D721Med (cell line): ENCODE data around the gene ZNF324B.
A peak's percentile ranks its signal among the peaks of the same experiment; 100 is the strongest.
"Not testable (repeated sequence)": the region's sequence is repeated elsewhere in the genome, so short reads cannot be mapped to it uniquely, and the experiment has no call there.

Source experiments
- DNase-seq: peaks from one replicate; pipeline ENCODE4 v3.0.0; 2011; ENCODE audit warnings: low spot score; ENCODE audit not compliant: insufficient read length
- FAIRE-seq: peaks from 2 replicates; lab custom pipeline; 2011; peaks lifted over from hg19 to GRCh38; lab: Jason Lieb, UNC
- TF ChIP-seq, protein P1 (sequence below): IDR thresholded peaks from 2 replicates; pipeline ENCODE4 v1.5.1; 2012; ENCODE audit warnings: mild to moderate bottlenecking, control low read depth; ENCODE audit not compliant: insufficient read depth; ENCODE audit errors: missing control alignments

Gene ZNF324B

DNA sequence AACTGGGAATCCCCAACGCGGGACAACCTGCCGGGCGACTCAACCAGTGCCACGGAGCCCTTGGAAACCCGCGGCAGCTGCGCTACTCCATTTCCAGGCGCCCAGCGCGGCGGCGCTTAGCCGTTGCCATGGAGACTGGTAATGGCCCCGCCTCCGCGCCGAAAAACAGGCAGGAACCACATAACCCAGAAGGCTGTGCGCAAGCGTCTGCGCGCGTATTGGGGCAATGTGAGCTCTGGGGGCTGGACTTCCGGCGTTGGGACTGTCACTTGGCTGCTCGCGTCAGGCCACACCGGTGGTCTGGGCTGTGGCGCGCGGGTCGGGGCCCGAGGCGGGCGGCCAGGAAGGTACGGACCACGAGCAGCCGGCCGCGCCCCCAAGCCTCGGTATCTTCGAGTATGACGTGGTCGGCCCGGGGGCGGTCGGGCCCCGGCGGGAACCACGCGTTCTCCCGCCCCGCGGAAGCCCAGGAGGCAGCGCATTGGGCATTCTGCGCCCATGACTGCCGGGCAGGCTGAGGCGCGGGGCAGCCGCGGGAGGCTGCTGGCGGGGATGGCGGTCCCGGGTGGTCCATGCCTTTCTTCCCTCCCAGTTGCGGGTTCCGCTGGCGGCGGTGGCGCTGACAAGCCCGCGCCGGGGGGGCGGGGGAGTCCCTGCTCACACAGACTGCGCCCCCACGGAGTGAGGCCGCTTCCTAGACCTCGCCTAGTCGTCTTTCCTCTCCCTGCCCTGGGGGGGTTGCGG is at the start of gene ZNF324B:
ZNF324B (plus strand) TSS at position 265 of the 744 bp plus-strand sequence. CDS start 2,080 bp downstream, outside the sequence.
- no peak for FAIRE-seq
- peak; percentile 75 for DNase-seq
- TF ChIP-seq, protein P1, sequence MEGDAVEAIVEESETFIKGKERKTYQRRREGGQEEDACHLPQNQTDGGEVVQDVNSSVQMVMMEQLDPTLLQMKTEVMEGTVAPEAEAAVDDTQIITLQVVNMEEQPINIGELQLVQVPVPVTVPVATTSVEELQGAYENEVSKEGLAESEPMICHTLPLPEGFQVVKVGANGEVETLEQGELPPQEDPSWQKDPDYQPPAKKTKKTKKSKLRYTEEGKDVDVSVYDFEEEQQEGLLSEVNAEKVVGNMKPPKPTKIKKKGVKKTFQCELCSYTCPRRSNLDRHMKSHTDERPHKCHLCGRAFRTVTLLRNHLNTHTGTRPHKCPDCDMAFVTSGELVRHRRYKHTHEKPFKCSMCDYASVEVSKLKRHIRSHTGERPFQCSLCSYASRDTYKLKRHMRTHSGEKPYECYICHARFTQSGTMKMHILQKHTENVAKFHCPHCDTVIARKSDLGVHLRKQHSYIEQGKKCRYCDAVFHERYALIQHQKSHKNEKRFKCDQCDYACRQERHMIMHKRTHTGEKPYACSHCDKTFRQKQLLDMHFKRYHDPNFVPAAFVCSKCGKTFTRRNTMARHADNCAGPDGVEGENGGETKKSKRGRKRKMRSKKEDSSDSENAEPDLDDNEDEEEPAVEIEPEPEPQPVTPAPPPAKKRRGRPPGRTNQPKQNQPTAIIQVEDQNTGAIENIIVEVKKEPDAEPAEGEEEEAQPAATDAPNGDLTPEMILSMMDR: no peak

DNA sequence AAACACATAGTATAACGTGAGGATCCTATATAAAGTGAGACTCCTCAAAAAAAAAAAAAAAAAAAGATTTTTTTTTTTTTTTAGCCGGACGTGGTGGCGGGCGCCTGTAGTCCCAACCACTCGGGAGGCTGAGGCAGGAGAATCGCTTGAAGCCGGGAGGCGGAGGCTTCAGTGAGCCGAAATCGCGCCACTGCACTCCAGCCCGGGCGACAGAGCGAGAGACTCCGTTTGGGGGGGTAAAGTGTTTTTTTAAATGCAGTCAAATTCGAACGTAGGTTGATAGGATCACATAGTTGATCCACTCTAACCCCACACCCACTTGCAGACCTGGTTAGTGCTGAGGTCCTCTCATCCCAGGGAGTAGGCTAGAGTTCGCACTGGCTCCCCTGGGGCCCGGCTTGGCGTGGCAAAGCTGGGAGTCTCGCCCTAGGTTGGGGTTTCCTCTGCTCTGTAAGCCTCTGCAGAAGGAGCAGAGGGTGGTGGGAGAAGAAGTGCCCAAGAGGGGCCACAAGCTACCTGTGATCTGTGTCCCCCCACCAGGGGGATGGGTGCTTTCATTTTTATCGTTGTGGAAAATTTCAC is 49.5 kb upstream of the ZNF324B start:
- DNase-seq (no peak), FAIRE-seq (no peak)
- TF ChIP-seq, protein P1: no peak

- DNase-seq, FAIRE-seq: not testable (repeated sequence)
Measured at GRCh38 chr19:58403920-58404478, 47.4 kb upstream of the ZNF324B start.

DNA sequence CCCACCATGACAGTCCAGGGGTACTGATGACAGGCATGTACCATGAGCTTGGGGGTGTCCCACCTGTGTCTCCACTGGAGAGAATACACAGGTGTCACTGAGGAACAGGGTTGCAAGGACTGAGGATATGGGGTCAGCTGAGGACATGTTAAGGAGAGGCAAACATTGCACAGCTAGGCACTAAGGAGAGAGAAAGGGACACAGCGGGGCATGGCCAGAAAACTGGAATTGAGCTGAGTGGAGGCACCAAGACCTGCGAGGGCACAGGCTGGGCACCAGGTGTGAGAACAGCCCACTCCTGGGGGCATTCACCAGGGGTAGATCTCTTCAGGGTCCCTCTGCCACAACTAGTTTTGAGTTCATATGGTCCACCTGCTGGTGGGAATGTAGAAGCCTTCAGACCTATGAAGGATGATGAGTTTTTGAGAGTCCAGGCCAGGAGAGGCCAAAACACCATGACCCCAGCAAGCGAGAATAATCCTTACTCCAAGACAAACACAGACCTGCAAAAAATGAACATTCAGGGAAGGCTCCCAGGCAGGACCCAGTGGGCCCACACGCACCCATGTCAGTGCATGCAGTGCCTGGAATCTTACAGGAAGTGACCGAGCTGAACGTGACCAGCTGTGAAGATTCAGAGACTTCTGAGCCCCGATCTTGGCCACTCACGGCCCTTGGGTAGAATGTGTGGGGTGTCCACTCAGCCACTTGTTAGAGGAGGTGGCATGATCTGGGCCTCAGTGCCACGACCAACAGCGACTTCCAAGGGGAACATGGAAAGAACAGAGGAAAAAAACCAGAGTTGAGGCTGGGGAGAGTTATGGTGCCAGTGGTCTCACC is 44.4 kb upstream of the ZNF324B start:
- TF ChIP-seq, protein P1: peak; percentile 15
- DNase-seq (no peak), FAIRE-seq (no peak)

DNA sequence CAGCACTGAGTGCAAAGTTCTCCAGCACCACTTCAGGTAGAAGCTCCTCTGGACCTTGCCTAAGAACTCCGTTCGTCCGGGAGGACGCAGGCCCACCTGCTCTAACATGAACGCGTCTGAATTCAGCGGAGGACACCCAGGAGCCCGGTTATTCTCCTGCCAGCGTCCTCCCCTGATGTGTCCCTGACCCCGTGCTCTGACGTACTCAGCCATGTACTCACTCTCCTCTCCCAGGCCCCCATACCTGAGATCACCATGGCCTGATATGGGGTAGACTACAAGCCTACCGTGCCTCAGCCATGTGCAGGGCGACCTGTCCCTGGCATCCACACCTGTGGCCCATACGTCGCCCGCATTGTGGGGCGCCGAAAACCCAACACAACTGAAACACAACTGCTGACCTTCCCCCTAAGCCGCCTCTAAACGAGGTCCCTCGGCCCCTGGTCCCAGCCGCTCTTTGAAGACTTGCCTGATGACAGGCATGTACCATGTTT is 43.7 kb upstream of the ZNF324B start:
- DNase-seq (no peak), FAIRE-seq (no peak)
- TF ChIP-seq, protein P1: no peak

DNA sequence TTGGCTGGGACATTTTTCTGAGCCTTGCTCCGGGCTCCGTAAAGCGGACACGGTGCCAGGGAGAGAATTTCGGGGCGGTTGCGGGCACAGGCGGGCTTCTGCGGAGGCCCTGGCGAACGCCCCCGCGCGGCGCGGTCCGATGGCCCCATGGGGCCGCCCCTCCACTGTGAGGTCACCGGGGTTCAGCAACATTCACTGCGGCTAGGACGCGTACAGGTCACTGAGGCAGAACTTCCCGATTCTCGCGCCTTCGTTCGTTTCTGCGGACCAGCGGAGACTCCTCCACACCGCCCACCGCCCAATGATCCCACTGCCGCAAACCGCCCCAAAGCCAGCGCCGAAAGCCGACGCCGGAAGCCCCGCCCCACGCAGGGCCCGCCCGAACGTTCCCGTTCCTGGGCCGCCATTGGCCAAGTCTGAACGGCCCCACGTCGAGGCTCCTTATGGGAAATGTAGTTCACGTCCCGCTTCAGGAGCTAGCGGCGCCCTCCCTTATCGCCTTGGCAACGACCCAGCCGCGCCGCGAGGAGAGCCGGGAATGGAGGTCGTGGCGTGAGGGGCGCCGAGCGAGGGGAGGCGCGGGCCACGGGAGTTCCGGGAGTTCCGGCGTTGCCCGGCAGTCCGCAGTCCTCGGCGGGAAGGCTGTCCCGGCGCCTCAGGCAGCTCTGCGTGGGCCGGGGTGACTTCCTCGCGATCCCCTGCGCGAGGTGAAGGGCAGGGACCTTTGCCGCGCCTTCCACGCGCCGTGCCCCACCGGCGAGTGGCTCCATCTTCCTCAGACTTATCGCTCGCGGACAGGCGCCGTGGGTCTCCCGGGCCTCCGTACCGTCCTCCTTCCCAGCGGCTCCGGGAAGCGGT is 43.0 kb upstream of the ZNF324B start, which contains the start of gene ZNF584:
ZNF584 (plus strand) TSS at position 498 of the 858 bp plus-strand sequence. CDS start 499 bp downstream, outside the sequence.
- DNase-seq (peak; percentile 58), FAIRE-seq (no peak)
- TF ChIP-seq, protein P1: no peak
